ENCODE measurements around the gene BTLA.
"Not testable (repeated sequence)": the region's sequence is repeated elsewhere in the genome, so short reads cannot be mapped to it uniquely, and the experiment has no call there.

BTLA gene

DNA sequence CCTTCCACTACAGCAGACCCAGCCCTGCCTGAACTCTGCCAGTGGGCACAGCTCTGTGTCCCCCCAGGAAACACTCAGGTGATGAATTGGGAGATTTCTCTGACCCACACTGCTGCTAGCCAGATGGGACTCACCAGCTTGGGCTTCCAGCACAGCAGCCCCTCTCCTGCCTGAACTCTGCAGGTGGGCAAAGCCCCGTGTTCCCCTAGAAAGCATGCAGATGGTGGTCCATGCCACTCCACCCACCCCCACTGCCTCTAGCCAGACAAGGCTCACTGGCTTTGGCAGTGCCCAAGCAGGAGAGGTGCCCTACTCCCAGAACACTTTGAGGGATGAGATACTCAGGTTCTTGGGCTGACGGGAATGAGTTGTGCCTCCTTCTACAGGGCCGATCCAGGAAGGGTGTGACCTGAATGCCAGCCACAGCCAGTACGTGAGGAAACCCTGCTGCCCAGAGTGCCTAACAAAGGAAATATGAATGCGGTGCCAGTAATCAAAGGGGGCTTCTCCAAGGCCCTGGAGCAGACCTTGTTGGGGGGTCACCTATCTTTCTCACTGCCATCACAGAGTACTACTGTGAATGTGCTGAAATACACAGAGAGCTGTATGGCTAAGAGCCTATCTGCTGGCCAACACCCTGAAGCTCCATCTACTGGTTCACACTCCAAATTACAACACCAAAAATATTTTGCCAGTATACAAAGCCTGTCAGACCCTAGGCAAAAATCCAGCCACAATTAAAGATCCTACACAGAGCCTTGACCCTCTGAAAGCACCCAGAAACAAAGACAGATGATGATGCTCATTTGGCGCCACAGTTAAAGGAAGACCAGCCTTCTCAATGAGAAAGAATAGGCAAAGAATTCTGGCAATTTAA lies 61.9 kb downstream of the BTLA start:
- peak; percentile 61 for TF ChIP-seq CTCF (IDR thresholded peaks at IDR 0.05; ENCODE audit: control insufficient read depth, insufficient read depth, low read depth, low read length, missing control alignments)
- no peak overlapping the region for H3K4me3 ChIP-seq (ENCODE audit: control insufficient read depth, low read depth, low read length)
- DNase-seq (ENCODE audit: low read depth) = peak; percentile 11

- H3K4me3 ChIP-seq (ENCODE audit: control insufficient read depth, low read depth, low read length) = no peak overlapping the region
- DNase-seq (ENCODE audit: low read depth) = no peak
- TF ChIP-seq CTCF (IDR thresholded peaks at IDR 0.05; ENCODE audit: control insufficient read depth, insufficient read depth, low read depth, low read length, missing control alignments) = no peak
These were observed 69.3 kb downstream of the BTLA start for GRCh38 chr3:112429960-112430359.

DNA sequence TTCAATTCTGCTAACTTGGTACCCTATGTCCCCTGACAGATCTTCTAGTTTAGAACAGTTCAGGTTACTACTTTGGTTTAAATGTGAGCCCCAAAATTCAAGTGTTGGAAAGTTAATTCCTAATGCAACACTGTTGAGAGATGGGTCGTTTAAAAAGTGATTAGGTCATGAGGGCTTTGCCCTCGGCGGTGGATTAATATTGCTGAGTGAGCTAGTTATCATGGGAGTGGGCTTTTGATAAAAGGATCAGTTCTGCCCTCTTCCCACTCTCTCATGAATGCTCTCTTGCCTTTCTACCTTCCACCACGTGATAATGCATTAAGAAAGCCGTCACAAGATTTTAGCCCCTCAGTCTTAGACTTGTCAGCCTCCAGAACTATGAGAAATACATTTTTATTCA lies 72.1 kb downstream of the BTLA start:
- TF ChIP-seq CTCF (IDR thresholded peaks at IDR 0.05; ENCODE audit: control insufficient read depth, insufficient read depth, low read depth, low read length, missing control alignments) = no peak
- DNase-seq (ENCODE audit: low read depth) = no peak
- H3K4me3 ChIP-seq (ENCODE audit: control insufficient read depth, low read depth, low read length) = no peak overlapping the region

GRCh38 chr3:112425858-112426750 lies 73.2 kb downstream of the BTLA start:
- TF ChIP-seq CTCF (IDR thresholded peaks at IDR 0.05; ENCODE audit: control insufficient read depth, insufficient read depth, low read depth, low read length, missing control alignments) = no peak
- DNase-seq (ENCODE audit: low read depth) = no peak
- no peak overlapping the region for H3K4me3 ChIP-seq (ENCODE audit: control insufficient read depth, low read depth, low read length)

DNA sequence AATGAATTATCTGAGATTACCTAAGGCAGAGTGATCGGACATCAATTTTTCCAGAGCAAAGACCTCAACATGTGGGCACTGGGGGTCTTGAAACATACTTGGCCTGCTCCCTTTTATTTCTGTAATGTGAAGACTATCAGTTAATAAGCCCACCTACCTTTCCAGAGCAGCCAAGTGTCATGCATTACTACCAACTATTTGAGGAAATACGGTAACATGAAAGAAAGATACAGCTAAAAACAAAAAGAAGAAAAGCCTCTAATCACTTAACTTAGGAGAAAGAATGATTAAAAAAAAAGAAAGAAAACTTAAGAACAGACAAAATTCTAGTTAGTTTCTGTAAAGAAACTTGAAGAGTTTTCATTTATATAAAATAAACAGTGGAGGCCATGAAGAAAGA lies 73.9 kb downstream of the BTLA start:
- H3K4me3 ChIP-seq (ENCODE audit: control insufficient read depth, low read depth, low read length) = no peak overlapping the region
- DNase-seq (ENCODE audit: low read depth) = no peak
- no peak for TF ChIP-seq CTCF (IDR thresholded peaks at IDR 0.05; ENCODE audit: control insufficient read depth, insufficient read depth, low read depth, low read length, missing control alignments)

DNA sequence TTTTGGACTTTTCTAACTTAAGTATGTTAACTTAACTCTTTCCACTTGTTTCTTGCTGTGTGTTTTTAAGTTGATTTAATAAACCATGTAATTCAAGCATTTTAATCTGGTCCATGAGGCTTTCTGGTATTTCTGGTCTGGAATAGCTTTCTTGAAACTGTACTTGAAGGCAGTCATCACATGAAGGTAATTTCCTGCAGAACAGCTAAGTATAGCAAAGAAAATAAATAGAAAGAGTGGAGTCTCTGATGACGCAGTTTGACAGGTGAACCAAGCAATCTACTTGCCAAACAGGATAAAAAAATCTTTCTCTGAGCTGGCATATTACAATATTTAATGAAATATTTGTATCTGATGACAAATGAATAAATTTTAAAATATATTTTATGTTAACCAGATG lies 74.9 kb downstream of the BTLA start:
- no peak for TF ChIP-seq CTCF (IDR thresholded peaks at IDR 0.05; ENCODE audit: control insufficient read depth, insufficient read depth, low read depth, low read length, missing control alignments)
- no peak for DNase-seq (ENCODE audit: low read depth)
- no peak overlapping the region for H3K4me3 ChIP-seq (ENCODE audit: control insufficient read depth, low read depth, low read length)

DNA sequence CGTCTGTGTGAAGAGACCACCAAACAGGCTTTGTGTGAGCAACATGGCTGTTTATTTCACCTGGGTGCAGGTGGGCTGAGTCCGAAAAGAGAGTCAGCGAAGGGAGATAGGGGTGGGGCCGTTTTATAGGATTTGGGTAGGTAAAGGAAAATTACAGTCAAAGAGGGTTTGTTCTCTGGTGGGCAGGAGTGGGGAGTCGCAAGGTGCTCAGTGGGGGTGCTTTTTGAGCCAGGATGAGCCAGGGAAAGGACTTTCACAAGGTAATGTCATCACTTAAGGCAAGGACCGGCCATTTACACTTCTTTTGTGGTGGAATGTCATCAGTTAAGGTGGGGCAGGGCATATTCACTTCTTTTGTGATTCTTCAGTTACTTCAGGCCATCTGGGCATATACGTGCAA lies 76.4 kb downstream of the BTLA start:
- H3K4me3 ChIP-seq (ENCODE audit: control insufficient read depth, low read depth, low read length); DNase-seq (ENCODE audit: low read depth): not testable (repeated sequence)

DNA sequence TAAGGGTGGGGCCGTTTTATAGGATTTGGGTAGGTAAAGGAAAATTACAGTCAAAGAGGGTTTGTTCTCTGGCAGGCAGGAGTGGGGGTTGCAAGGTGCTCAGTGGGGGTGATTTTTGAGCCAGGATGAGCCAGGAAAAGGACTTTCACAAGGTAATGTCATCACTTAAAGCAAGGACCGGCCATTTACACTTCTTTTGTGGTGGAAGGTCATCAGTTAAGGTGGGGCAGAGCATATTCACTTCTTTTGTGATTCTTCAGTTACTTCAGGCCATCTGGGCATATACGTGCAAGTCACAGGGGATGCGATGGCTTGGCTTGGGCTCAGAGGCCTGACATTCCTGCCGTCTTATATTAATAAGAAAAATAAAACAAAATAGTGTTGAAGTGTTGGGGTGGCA lies 80.7 kb downstream of the BTLA start:
- H3K4me3 ChIP-seq (ENCODE audit: control insufficient read depth, low read depth, low read length); DNase-seq (ENCODE audit: low read depth): not testable (repeated sequence)

Measured in AG09309 (cell line).